IMR-90 (cell line): ENCODE results near the gene ITPR2. TPM values are rescaled to one million over a fixed set of nuclear protein-coding genes. Genes with fewer than 3 reads are reported as not detected.

Experiments
- ATAC-seq: fragments of 200-7000 bp; cut with Tn5 transposase; 2 replicates; pipeline ENCODE4 v1.9.1; 2020; ENCODE audit warnings: low read depth, mild to moderate bottlenecking, moderate library complexity
- BruUV-seq: library from RNA; stranded (reverse); fragments of 400-500 nt; replicated peaks from 2 replicates; lab custom pipeline; 2021; lab: Mats Ljungman, UMichigan
- CTCF ChIA-PET: fragments of 300-600 bp; formaldehyde crosslinking; extraction: SDS; loops from one replicate; lab custom pipeline; 2021; ENCODE audit warnings: antibody characterized with exemption; lab: Yijun Ruan, JAX
- POLR2A ChIA-PET: fragments of 300-600 bp; sonication (Branson Sonifier 250); formaldehyde crosslinking; loops from one replicate; lab custom pipeline; 2022; ENCODE audit warnings: antibody characterized with exemption; ENCODE audit not compliant: unreplicated experiment; lab: Charles Lee
- DNase-seq: peaks from one replicate; pipeline ENCODE4 v3.0.0; 2013
- H2AFZ ChIP-seq: replicated peaks from 2 replicates; pipeline ENCODE3; 2013; ENCODE audit warnings: low read length, mild to moderate bottlenecking; ENCODE audit not compliant: poor library complexity
- H2AK5ac ChIP-seq: 2 replicates; pipeline ENCODE4 v1.6.1; 2013; ENCODE audit warnings: low read depth, low read length, inconsistent platforms
- H2AK9ac ChIP-seq: replicated peaks from 2 replicates; pipeline ENCODE3; 2013; ENCODE audit warnings: mild to moderate bottlenecking, low read depth, low read length, moderate library complexity; ENCODE audit not compliant: poor library complexity
- H2BK120ac ChIP-seq: 2 replicates; pipeline ENCODE4 v1.6.1; 2013; ENCODE audit warnings: low read depth, low read length, inconsistent platforms
- H2BK15ac ChIP-seq: 3 replicates; pipeline ENCODE4 v1.6.1; 2013; ENCODE audit warnings: low read depth, low read length, inconsistent platforms
- H2BK20ac ChIP-seq: 2 replicates; pipeline ENCODE4 v1.6.1; 2013; ENCODE audit warnings: low read depth, mild to moderate bottlenecking, inconsistent platforms, low read length, moderate library complexity
- H2BK5ac ChIP-seq: 2 replicates; pipeline ENCODE4 v1.6.1; 2013; ENCODE audit warnings: mild to moderate bottlenecking, low read depth, low read length, inconsistent platforms; ENCODE audit not compliant: poor library complexity, severe bottlenecking
- H3K14ac ChIP-seq: replicated peaks from 2 replicates; pipeline ENCODE4 v1.6.1; 2013; ENCODE audit warnings: low read depth, low read length, inconsistent platforms
- H3K18ac ChIP-seq: 2 replicates; pipeline ENCODE4 v1.6.1; 2013; ENCODE audit warnings: low read depth, low read length, control low read depth
- H3K23ac ChIP-seq: 2 replicates; pipeline ENCODE4 v1.6.1; 2013; ENCODE audit warnings: low read depth, low read length, inconsistent platforms
- H3K27ac ChIP-seq: 2 replicates; pipeline ENCODE4 v1.5.1; 2013; ENCODE audit warnings: mild to moderate bottlenecking, control low read depth, low read length; ENCODE audit not compliant: insufficient read depth
- H3K27me3 ChIP-seq: 2 replicates; pipeline ENCODE4 v1.6.1; 2013; ENCODE audit warnings: low read length; ENCODE audit not compliant: control insufficient read depth, insufficient read depth
- H3K36me3 ChIP-seq: 2 replicates; pipeline ENCODE4 v1.6.1; 2013; ENCODE audit warnings: low read length, mixed read lengths; ENCODE audit not compliant: control insufficient read depth, insufficient read depth
- H3K4ac ChIP-seq: 2 replicates; pipeline ENCODE4 v1.6.1; 2013; ENCODE audit warnings: low read depth, low read length, inconsistent platforms
- H3K4me1 ChIP-seq: 2 replicates; pipeline ENCODE4 v1.6.1; 2013; ENCODE audit warnings: low read length, mixed read lengths; ENCODE audit not compliant: control insufficient read depth, insufficient read depth
- H3K4me2 ChIP-seq: 2 replicates; pipeline ENCODE4 v1.6.1; 2013; ENCODE audit warnings: low read depth, mild to moderate bottlenecking, control low read depth, low read length, moderate library complexity
- H3K4me3 ChIP-seq: 2 replicates; pipeline ENCODE4 v1.5.1; 2013; ENCODE audit warnings: low read depth, mild to moderate bottlenecking, control low read depth, low read length, moderate library complexity; ENCODE audit not compliant: insufficient read depth
- H3K56ac ChIP-seq: 2 replicates; pipeline ENCODE4 v1.6.1; 2013; ENCODE audit warnings: low read length, inconsistent platforms; ENCODE audit not compliant: insufficient read depth; ENCODE audit errors: extremely low read depth
- H3K79me1 ChIP-seq, 2 experiments: 2 replicates each; pipeline ENCODE4 v1.6.1; 2013; ENCODE audit warnings: low read length in 2 of 2, inconsistent platforms in 1 of 2, low read depth in 1 of 2
- H3K9ac ChIP-seq: 2 replicates; pipeline ENCODE4 v1.6.1; 2013; ENCODE audit warnings: low read depth, low read length, control low read depth
- H3K9me1 ChIP-seq: 2 replicates; pipeline ENCODE4 v1.6.1; 2013; ENCODE audit warnings: low read length, inconsistent platforms; ENCODE audit not compliant: insufficient read depth
- H3K9me3 ChIP-seq: 2 replicates; pipeline ENCODE4 v1.6.1; 2013; ENCODE audit warnings: low read length; ENCODE audit not compliant: control insufficient read depth, insufficient read depth
- H4K20me1 ChIP-seq: 2 replicates; pipeline ENCODE4 v1.6.1; 2013; ENCODE audit warnings: low read length, inconsistent platforms; ENCODE audit not compliant: insufficient read depth
- H4K5ac ChIP-seq: 2 replicates; pipeline ENCODE4 v1.6.1; 2013; ENCODE audit warnings: mild to moderate bottlenecking, low read depth, low read length, control low read depth
- H4K8ac ChIP-seq, 2 experiments: 2 replicates each; pipeline ENCODE4 v1.6.1; 2013; ENCODE audit warnings: low read depth in 2 of 2, low read length in 2 of 2, control low read depth in 1 of 2, inconsistent platforms in 1 of 2
- H4K91ac ChIP-seq: 2 replicates; pipeline ENCODE4 v1.6.1; 2013; ENCODE audit warnings: low read depth, low read length, inconsistent platforms; ENCODE audit not compliant: insufficient read depth
- BHLHE40 ChIP-seq: fragments of 150-350 bp; IDR thresholded peaks from 2 replicates; pipeline ENCODE4 v1.6.1; 2016; ENCODE audit warnings: mild to moderate bottlenecking, low read depth, low read length
- CEBPB ChIP-seq: IDR thresholded peaks from 2 replicates; pipeline ENCODE4 v1.6.1; 2012; ENCODE audit warnings: low read depth, low read length, improper control_type of control experiment
- CHD1 ChIP-seq: IDR thresholded peaks from 2 replicates; pipeline ENCODE4 v1.6.1; 2012; ENCODE audit warnings: low read depth, low read length, improper control_type of control experiment
- ELK1 ChIP-seq: fragments of 150-350 bp; IDR thresholded peaks from 2 replicates; pipeline ENCODE4 v1.6.1; 2016; ENCODE audit warnings: low read depth, mild to moderate bottlenecking, low read length, moderate library complexity, borderline replicate concordance
- MAFK ChIP-seq: IDR thresholded peaks from 2 replicates; pipeline ENCODE4 v1.6.1; 2012; ENCODE audit warnings: low read depth, low read length, improper control_type of control experiment
- MAZ ChIP-seq: IDR thresholded peaks from 2 replicates; pipeline ENCODE4 v1.6.1; 2012; ENCODE audit warnings: low read depth, mild to moderate bottlenecking, low read length, improper control_type of control experiment, moderate library complexity, borderline replicate concordance
- MXI1 ChIP-seq: IDR thresholded peaks from 2 replicates; pipeline ENCODE4 v1.6.1; 2012; ENCODE audit warnings: low read depth, mild to moderate bottlenecking, low read length, moderate library complexity, borderline replicate concordance
- NFE2L2 ChIP-seq: fragments of 150-350 bp; IDR thresholded peaks from 2 replicates; pipeline ENCODE4 v1.6.1; 2016; ENCODE audit warnings: low read depth, mild to moderate bottlenecking, low read length
- POLR2A ChIP-seq: IDR thresholded peaks from 2 replicates; pipeline ENCODE4 v1.6.1; 2012; ENCODE audit warnings: mild to moderate bottlenecking, low read depth, low read length
- RAD21 ChIP-seq: IDR thresholded peaks from 2 replicates; pipeline ENCODE4 v1.6.1; 2012; ENCODE audit warnings: low read length, improper control_type of control experiment
- RCOR1 ChIP-seq: IDR thresholded peaks from 2 replicates; pipeline ENCODE4 v1.6.1; 2012; ENCODE audit warnings: mild to moderate bottlenecking, low read length, improper control_type of control experiment; ENCODE audit not compliant: insufficient replicate concordance
- RFX5 ChIP-seq: IDR thresholded peaks from 2 replicates; pipeline ENCODE4 v1.8.0; 2012; ENCODE audit warnings: low read depth, mild to moderate bottlenecking, low read length, moderate library complexity
- SMC3 ChIP-seq: fragments of 150-350 bp; IDR thresholded peaks from 2 replicates; pipeline ENCODE4 v1.6.1; 2016; ENCODE audit warnings: low read depth, mild to moderate bottlenecking, antibody characterized with exemption, low read length, moderate library complexity
- WGBS, 2 experiments: methylation state at CpG; one replicate each; pipeline versions ENCODE4 v1.1.5 to v1.1.7; 2013; ENCODE audit warnings: missing lambda C conversion rate in 2 of 2; ENCODE audit not compliant: insufficient read length in 1 of 2; ENCODE audit errors: extremely low coverage in 2 of 2; 5-methylcytosine and 5-hydroxymethylcytosine counted together
- dilution Hi-C: fragments of 300-500 bp; cut with HindIII; formaldehyde crosslinking; loops from one replicate; pipeline ENCODE4 v1.14.3; 2018; ENCODE audit warnings: low sequenced_read_pairs; ENCODE audit not compliant: unreplicated experiment
- in situ Hi-C: fragments of 300-500 bp; cut with MboI; formaldehyde crosslinking; loops from 3 replicates; pipeline ENCODE4 v1.14.3; 2019; ENCODE audit warnings: low sequenced_read_pairs, inconsistent platforms, mixed read lengths
- intact Hi-C: fragments of 100-400 bp; cut with micrococcal nuclease; formaldehyde crosslinking; loops from 2 replicates; pipeline ENCODE4 v1.10.0; 2022
- polyA plus RNA-seq, 3 experiments: library from polyadenylated mRNA; depleted of rRNA; stranded (reverse); fragments of >200 nt; gene quantifications; 2 replicates each; pipeline ENCODE4 v1.2.3, GENCODE V29; 2012; ENCODE audit warnings: low replicate concordance in 1 of 3
- total RNA-seq: library from RNA; depleted of rRNA; stranded (reverse); fragments of >200 nt; gene quantifications from 2 replicates; pipeline ENCODE4 v1.2.3, GENCODE V29; 2012
- TF ChIP-seq, protein P1 (sequence below): conservative IDR thresholded peaks from 2 replicates; pipeline ENCODE4 v1.5.1; 2012; ENCODE audit warnings: mild to moderate bottlenecking, low read depth, low read length, improper control_type of control experiment
- TF ChIP-seq, protein P2 (sequence below): fragments of 150-350 bp; IDR thresholded peaks from 2 replicates; pipeline ENCODE4 v1.6.1; 2017; ENCODE audit warnings: mild to moderate bottlenecking, antibody characterized with exemption, low read length, low read depth

ITPR2 gene
- total and polyA plus RNA-seq, 2 of the 4 experiments (the other 2 are of a cell fraction), result 1.2 to 9.0 TPM

DNA sequence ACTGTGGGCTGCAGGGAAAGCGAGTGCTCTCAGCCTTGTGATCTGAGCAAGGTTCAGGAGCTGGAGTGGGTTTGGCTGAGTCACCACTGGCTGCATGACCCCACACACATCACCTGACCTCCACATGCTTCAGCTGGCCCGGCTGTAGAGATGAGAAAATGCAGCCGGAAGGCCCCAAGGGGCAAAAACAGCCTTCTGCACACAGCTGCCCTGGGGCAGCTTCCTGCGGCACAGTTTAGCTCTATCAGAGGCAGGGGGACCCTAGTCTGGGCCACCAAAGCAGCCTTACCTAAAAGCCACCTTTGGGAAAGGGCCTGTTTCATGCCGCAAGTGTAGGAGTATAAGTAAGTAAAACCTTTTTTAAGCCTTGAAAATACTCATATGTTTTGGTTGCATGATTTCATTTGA, 514.3 kb downstream of the ITPR2 start:
- no peaks in the 10 kb centered on the region for H3K79me1 ChIP-seq
- no peak overlapping the region for H2BK15ac ChIP-seq
- intact Hi-C loops (no loop called here), dilution Hi-C loops (no loop called here), in situ Hi-C loops (no loop called here)
- CTCF ChIA-PET, result interaction anchor here (0.7 to 1.4 kb wide), 2 partner anchors 14 to 20 kb away, joined by 3 read pairs; no protein-coding TSS in a partner anchor
- DNase-seq (peak; percentile 89), ATAC-seq (peak; percentile 96)
- peak overlapping the region; percentile 71 for H2AK9ac ChIP-seq
- no CpG with 5 or more reads among the region's 5 CpGs for WGBS, 2 experiments
- no peaks in the 10 kb centered on the region for H3K9me3 ChIP-seq
- POLR2A ChIA-PET, result no interaction called here
- H3K4me3 ChIP-seq, result no peak overlapping the region
- H3K27me3 ChIP-seq, result no peaks in the 10 kb centered on the region
- H3K23ac ChIP-seq, result no peak overlapping the region
- no peaks in the 10 kb centered on the region for H4K20me1 ChIP-seq
- H4K8ac ChIP-seq, result peak overlapping the region in 1 of 2 experiments; percentile 33; a peak in 1 of 4 replicates
- H2BK120ac ChIP-seq, result peak overlapping the region; percentile 55; the same call in 1 of the 2 replicates
- H4K5ac ChIP-seq, result no peak overlapping the region
- H3K56ac ChIP-seq, result peak overlapping the region; percentile 65; the same call in 1 of the 2 replicates
- 0 out of 2 replicates have a peak overlapping the region, but pooled peaks have one; percentile 12 for H2AK5ac ChIP-seq
- H3K4me2 ChIP-seq, result peak overlapping the region; percentile 6; the same call in 1 of the 2 replicates
- H3K4ac ChIP-seq, result 0 out of 2 replicates have a peak overlapping the region, but pooled peaks have one; percentile 4
- H3K27ac ChIP-seq, result peak overlapping the region; percentile 28; the same call in 1 of the 2 replicates
- no peak overlapping the region for H3K9ac ChIP-seq
- peaks cover 5% of the 10 kb centered on the region; the same call in 1 of the 2 replicates for H3K4me1 ChIP-seq
- no peak overlapping the region for H3K18ac ChIP-seq
- H2AFZ ChIP-seq, result peak overlapping the region; percentile 78
- H4K91ac ChIP-seq, result no peak overlapping the region
- H3K9me1 ChIP-seq, result peaks cover 3% of the 10 kb centered on the region; the same call in 1 of the 2 replicates
- no TSS peak for BruUV-seq
- peak overlapping the region; percentile 62; the same call in 1 of the 2 replicates for H2BK20ac ChIP-seq
- no peaks in the 10 kb centered on the region for H3K36me3 ChIP-seq
- peak overlapping the region; percentile 65 for H2BK5ac ChIP-seq
- H3K14ac ChIP-seq, result no peak overlapping the region
- TF ChIP-seq ELK1 (no peak), SMC3 (0 out of 2 replicates have a peak, but pooled peaks have one; percentile 11), RCOR1 (no peak), MAZ (0 out of 2 replicates have a peak, but pooled peaks have one; percentile 13), MXI1 (no peak), CHD1 (no peak), CEBPB (no peak), RAD21 (no peak), MAFK (no peak), POLR2A (no peak), BHLHE40 (peak; percentile 62; the same call in 1 of the 2 replicates), NFE2L2 (peak; percentile 59; the same call in 1 of the 2 replicates), RFX5 (no peak)
- TF ChIP-seq, protein P1, sequence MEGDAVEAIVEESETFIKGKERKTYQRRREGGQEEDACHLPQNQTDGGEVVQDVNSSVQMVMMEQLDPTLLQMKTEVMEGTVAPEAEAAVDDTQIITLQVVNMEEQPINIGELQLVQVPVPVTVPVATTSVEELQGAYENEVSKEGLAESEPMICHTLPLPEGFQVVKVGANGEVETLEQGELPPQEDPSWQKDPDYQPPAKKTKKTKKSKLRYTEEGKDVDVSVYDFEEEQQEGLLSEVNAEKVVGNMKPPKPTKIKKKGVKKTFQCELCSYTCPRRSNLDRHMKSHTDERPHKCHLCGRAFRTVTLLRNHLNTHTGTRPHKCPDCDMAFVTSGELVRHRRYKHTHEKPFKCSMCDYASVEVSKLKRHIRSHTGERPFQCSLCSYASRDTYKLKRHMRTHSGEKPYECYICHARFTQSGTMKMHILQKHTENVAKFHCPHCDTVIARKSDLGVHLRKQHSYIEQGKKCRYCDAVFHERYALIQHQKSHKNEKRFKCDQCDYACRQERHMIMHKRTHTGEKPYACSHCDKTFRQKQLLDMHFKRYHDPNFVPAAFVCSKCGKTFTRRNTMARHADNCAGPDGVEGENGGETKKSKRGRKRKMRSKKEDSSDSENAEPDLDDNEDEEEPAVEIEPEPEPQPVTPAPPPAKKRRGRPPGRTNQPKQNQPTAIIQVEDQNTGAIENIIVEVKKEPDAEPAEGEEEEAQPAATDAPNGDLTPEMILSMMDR, result no peak
- TF ChIP-seq, protein P2, sequence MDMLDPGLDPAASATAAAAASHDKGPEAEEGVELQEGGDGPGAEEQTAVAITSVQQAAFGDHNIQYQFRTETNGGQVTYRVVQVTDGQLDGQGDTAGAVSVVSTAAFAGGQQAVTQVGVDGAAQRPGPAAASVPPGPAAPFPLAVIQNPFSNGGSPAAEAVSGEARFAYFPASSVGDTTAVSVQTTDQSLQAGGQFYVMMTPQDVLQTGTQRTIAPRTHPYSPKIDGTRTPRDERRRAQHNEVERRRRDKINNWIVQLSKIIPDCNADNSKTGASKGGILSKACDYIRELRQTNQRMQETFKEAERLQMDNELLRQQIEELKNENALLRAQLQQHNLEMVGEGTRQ, result peak; percentile 84
